ENCODE results near the gene ZNF765.
"Not testable (repeated sequence)": the region's sequence is repeated elsewhere in the genome, so short reads cannot be mapped to it uniquely, and the experiment has no call there.

ZNF765 gene

GRCh38 chr19:53471916-53472315 is 77.0 kb downstream of the ZNF765 start:
- H3K27ac ChIP-seq (ENCODE audit: low read depth, low read length): no peak overlapping the region
- H3K9me2 ChIP-seq (replicated peaks; ENCODE audit: insufficient read depth, low read length): no peaks in the 10 kb centered on the region
- TF ChIP-seq CTCF (IDR thresholded peaks at IDR 0.05; ENCODE audit: insufficient read depth, low read length, poor library complexity, severe bottlenecking) (no peak), EZH2phosphoT487 (conservative IDR thresholded peaks at IDR 0.05; ENCODE audit: low read length) (no peak)
- H3K36me3 ChIP-seq (ENCODE audit: low read length): no peaks in the 10 kb centered on the region
- no peaks in the 10 kb centered on the region for H3K79me2 ChIP-seq (ENCODE audit: insufficient read depth, low read length)
- H3K4me2 ChIP-seq (ENCODE audit: low read depth, low read length, poor library complexity, severe bottlenecking): no peak overlapping the region
- H3K9me3 ChIP-seq (ENCODE audit: insufficient read depth, low read length): no peaks in the 10 kb centered on the region
- no peak overlapping the region for H2AFZ ChIP-seq (ENCODE audit: low read depth, low read length, severe bottlenecking)
- no peak overlapping the region for H3K4me3 ChIP-seq (ENCODE audit: insufficient read depth, low read length, poor library complexity, severe bottlenecking)
- no peaks in the 10 kb centered on the region for H3K27me3 ChIP-seq (ENCODE audit: low read length)
- no peak overlapping the region for H3K9ac ChIP-seq (ENCODE audit: low read length)
- H4K20me1 ChIP-seq (ENCODE audit: low read depth, low read length): no peaks in the 10 kb centered on the region
- H3F3A ChIP-seq (ENCODE audit: insufficient read depth): no peaks in the 10 kb centered on the region

- not testable (repeated sequence) for H2AFZ ChIP-seq (ENCODE audit: low read depth, low read length, severe bottlenecking); H3K27ac ChIP-seq (ENCODE audit: low read depth, low read length); H3K36me3 ChIP-seq (ENCODE audit: low read length); H3F3A ChIP-seq (ENCODE audit: insufficient read depth); H3K9me3 ChIP-seq (ENCODE audit: insufficient read depth, low read length); H3K4me2 ChIP-seq (ENCODE audit: low read depth, low read length, poor library complexity, severe bottlenecking); H3K9ac ChIP-seq (ENCODE audit: low read length); H3K27me3 ChIP-seq (ENCODE audit: low read length); H3K79me2 ChIP-seq (ENCODE audit: insufficient read depth, low read length); H4K20me1 ChIP-seq (ENCODE audit: low read depth, low read length); H3K4me3 ChIP-seq (ENCODE audit: insufficient read depth, low read length, poor library complexity, severe bottlenecking); H3K9me2 ChIP-seq (replicated peaks; ENCODE audit: insufficient read depth, low read length)
Observed at GRCh38 chr19:53474832-53475231, 79.9 kb downstream of the ZNF765 start.

- not testable (repeated sequence) for H3K4me3 ChIP-seq (ENCODE audit: insufficient read depth, low read length, poor library complexity, severe bottlenecking); H3K36me3 ChIP-seq (ENCODE audit: low read length); H4K20me1 ChIP-seq (ENCODE audit: low read depth, low read length); H3K9ac ChIP-seq (ENCODE audit: low read length); H2AFZ ChIP-seq (ENCODE audit: low read depth, low read length, severe bottlenecking); H3K9me2 ChIP-seq (replicated peaks; ENCODE audit: insufficient read depth, low read length); H3K27me3 ChIP-seq (ENCODE audit: low read length); H3F3A ChIP-seq (ENCODE audit: insufficient read depth); H3K79me2 ChIP-seq (ENCODE audit: insufficient read depth, low read length); H3K4me2 ChIP-seq (ENCODE audit: low read depth, low read length, poor library complexity, severe bottlenecking); H3K9me3 ChIP-seq (ENCODE audit: insufficient read depth, low read length); H3K27ac ChIP-seq (ENCODE audit: low read depth, low read length)
Observed at GRCh38 chr19:53475470-53475869, 80.5 kb downstream of the ZNF765 start.
